ENCODE data around the gene ADGRG1. TPM values are rescaled to one million over a fixed set of nuclear protein-coding genes. Genes with fewer than 3 reads are reported as not detected.

Gene ADGRG1
- total RNA-seq, 4 donors from 2014 or later, result 40.0 to 55.3 (median 45.7) TPM

GRCh38 chr16:57622361-57623250 is 5.8 kb upstream of the ADGRG1 start:
- Histone ChIP-seq H3K4me1 (peaks cover 0 to 35% (median 29%) of the 10 kb centered on the region in 4 donors), H3K4me3 (no peak overlapping the region), H3K27ac (peak overlapping the region; percentile 0 to 88 (median 19)), H3K27me3 (no peaks in the 10 kb centered on the region), H3K36me3 (no peaks in the 10 kb centered on the region), H3K9me3 (no peaks in the 10 kb centered on the region)
- in situ Hi-C loops (cut with MboI; ENCODE audit: low pct_ligation_motif_present in 1 of 4, low pct_unique_long_range_greater_than_20kb in 1 of 4, low sequenced_read_pairs in 3 of 4), result no loop called here
- DNase-seq, result no peak
- TF ChIP-seq EP300 (IDR thresholded peaks at IDR 0.05; ENCODE audit: low read depth) (no peak), POLR2A (IDR thresholded peaks at IDR 0.05) (no peak), CTCF (IDR thresholded peaks at IDR 0.05) (no peak), POLR2AphosphoS5 (IDR thresholded peaks at IDR 0.05) (no peak)
- intact Hi-C loops (cut with DNase I; ENCODE audit: low total_unique reads), result no loop called here
- WGBS, 2 donors (ENCODE audit: low coverage in 1 of 2), result 61% methylated on average over 16 of the region's 16 CpGs; no CpG with 5 or more reads in 1 of the 2 donors

GRCh38 chr16:57623251-57624043 is 5.0 kb upstream of the ADGRG1 start:
- in situ Hi-C loops (cut with MboI; ENCODE audit: low pct_ligation_motif_present in 1 of 4, low pct_unique_long_range_greater_than_20kb in 1 of 4, low sequenced_read_pairs in 3 of 4), result no loop called here
- H3K4me1 ChIP-seq, result peaks cover 0 to 40% (median 31%) of the 10 kb centered on the region in 4 donors

GRCh38 chr16:57624044-57624688 is 4.3 kb upstream of the ADGRG1 start:
- in situ Hi-C loops (cut with MboI; ENCODE audit: low pct_ligation_motif_present in 1 of 4, low pct_unique_long_range_greater_than_20kb in 1 of 4, low sequenced_read_pairs in 3 of 4), result no loop called here
- Histone ChIP-seq H3K27me3 (peaks cover under 1% of the 10 kb centered on the region), H3K27ac (peak overlapping the region in 1 of 4 donors; percentile 88), H3K9me3 (no peaks in the 10 kb centered on the region), H3K4me3 (no peak overlapping the region), H3K4me1 (peaks cover 0 to 37% (median 29%) of the 10 kb centered on the region in 4 donors), H3K36me3 (no peaks in the 10 kb centered on the region)
- intact Hi-C loops (cut with DNase I; ENCODE audit: low total_unique reads), result no loop called here
- DNase-seq, result no peak
- 78 to 79% methylated on average over 4 to 8 of the region's 8 CpGs for WGBS, 2 donors (ENCODE audit: low coverage in 1 of 2)
- TF ChIP-seq EP300 (IDR thresholded peaks at IDR 0.05; ENCODE audit: low read depth), result no peak

More at GRCh38 chr16:57623251-57624043, 5.0 kb upstream of the ADGRG1 start:
- Histone ChIP-seq H3K9me3 (no peaks in the 10 kb centered on the region), H3K27me3 (no peaks in the 10 kb centered on the region), H3K4me3 (no peak overlapping the region), H3K27ac (peak overlapping the region; percentile 0 to 88 (median 19)), H3K36me3 (no peaks in the 10 kb centered on the region)
- DNase-seq, result peak; percentile 65
- intact Hi-C loops (cut with DNase I; ENCODE audit: low total_unique reads), result no loop called here
- WGBS, 2 donors (ENCODE audit: low coverage in 1 of 2), result 44% methylated on average over 16 of the region's 17 CpGs; no CpG with 5 or more reads in 1 of the 2 donors
- TF ChIP-seq POLR2AphosphoS5 (IDR thresholded peaks at IDR 0.05), result no peak
- no peak for TF ChIP-seq CTCF (IDR thresholded peaks at IDR 0.05)

GRCh38 chr16:57624806-57625500 is 3.5 kb upstream of the ADGRG1 start:
- H3K4me1 ChIP-seq, result peaks cover 0 to 34% (median 27%) of the 10 kb centered on the region in 4 donors
- intact Hi-C loops (cut with DNase I; ENCODE audit: low total_unique reads), result no loop called here

More at GRCh38 chr16:57624806-57625500, 3.5 kb upstream of the ADGRG1 start:
- H3K9me3 ChIP-seq, result no peaks in the 10 kb centered on the region
- peaks cover 8% of the 10 kb centered on the region for H3K27me3 ChIP-seq
- WGBS, 2 donors (ENCODE audit: low coverage in 1 of 2), result 57 to 71% methylated on average over 11 to 17 of the region's 17 CpGs
- H3K36me3 ChIP-seq, result no peaks in the 10 kb centered on the region
- TF ChIP-seq POLR2A (IDR thresholded peaks at IDR 0.05), result no peak
- no peak for TF ChIP-seq CTCF (IDR thresholded peaks at IDR 0.05)
- TF ChIP-seq EP300 (IDR thresholded peaks at IDR 0.05; ENCODE audit: low read depth), result no peak
- TF ChIP-seq POLR2AphosphoS5 (IDR thresholded peaks at IDR 0.05), result no peak
- no peak for DNase-seq
- in situ Hi-C loops (cut with MboI; ENCODE audit: low pct_ligation_motif_present in 1 of 4, low pct_unique_long_range_greater_than_20kb in 1 of 4, low sequenced_read_pairs in 3 of 4), result no loop called here
- H3K4me3 ChIP-seq, result no peak overlapping the region
- no peak overlapping the region for H3K27ac ChIP-seq

Data from transverse colon (tissue), 4 donors.